Left ventricle myocardium superior (tissue), 1 donor: ENCODE results near the gene PMEL. TPM values are rescaled to one million over a fixed set of nuclear protein-coding genes. Genes with fewer than 3 reads are reported as not detected.

Source experiments
- ATAC-seq: fragments of 200-7000 bp; cut with Tn5 transposase; one replicate; pipeline ENCODE4 v1.9.1; 2020; ENCODE audit warnings: mild to moderate bottlenecking, moderate library complexity
- DNase-seq: peaks from one replicate; pipeline ENCODE4 v3.0.0-alpha.2; 2020
- intact Hi-C: fragments of 100-400 bp; cut with micrococcal nuclease; formaldehyde crosslinking; loops from one replicate; pipeline ENCODE4 v1.11.0; 2022
- total RNA-seq: library from RNA; stranded (reverse); fragmentation: NEBNext Ultra II Directional; extraction: Animal tissue kit (Norgen Biotek cat#: 25700); gene quantifications from one replicate; pipeline ENCODE4 v1.2.1, GENCODE V29; 2021
- donor health status: DM: no; HTN: yes; CAD: no; lungs with severe emphysema.

Gene PMEL
- total RNA-seq, 1 donor from 2014 or later, result 0.57 TPM

DNA sequence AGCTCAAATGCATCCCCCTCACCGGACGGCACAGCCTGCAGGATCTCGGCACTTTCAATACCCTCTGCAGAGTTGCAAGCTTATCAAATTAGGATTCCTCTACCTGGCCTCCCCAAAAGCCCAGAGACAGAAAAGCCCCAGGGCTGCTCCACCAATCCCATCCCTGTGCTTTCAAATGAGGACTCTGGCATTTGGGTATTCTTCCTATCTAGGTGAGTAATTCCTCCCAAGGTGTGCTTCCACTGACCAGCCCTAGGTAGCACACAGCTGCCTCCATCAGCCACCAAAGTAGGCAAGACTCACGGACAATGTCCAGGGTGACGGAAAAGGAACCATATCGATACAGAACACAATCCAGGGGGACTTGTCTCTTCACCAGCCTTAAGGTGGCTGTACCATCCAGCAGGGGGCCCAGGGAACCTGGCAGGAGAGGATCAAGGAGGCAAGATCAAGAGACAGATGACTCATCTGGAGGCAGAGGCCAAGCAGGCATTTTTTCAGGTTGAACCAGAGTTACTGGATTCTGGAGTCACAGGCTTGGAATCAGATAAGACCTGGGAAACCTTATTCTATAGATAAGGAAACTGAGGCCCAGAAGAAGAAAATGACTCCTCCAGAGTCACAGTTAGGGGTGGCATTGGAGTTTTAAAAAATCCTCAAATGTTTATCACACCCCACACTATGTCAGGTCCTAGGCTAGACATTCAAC, 9.9 kb downstream of the PMEL start:
- no peak for ATAC-seq

DNA sequence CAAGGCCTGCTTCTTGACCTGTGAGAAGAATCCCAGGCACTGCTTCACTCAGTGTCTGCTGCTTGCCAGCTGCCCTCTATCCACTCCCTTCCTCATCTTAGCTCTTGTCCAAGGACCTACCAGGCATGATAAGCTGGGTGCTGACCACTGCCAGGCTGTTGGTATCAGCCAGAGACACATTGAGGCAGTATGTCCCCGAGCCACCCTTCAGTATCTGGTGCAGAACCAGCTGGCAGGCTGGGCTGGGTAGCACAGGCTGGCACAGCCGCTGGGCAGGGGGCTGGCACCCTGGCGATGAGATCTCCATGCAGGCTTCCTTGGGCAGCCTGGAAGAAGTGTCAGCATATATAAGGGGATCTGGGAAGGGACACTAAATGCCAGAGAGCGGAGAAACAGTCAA, 10.5 kb downstream of the PMEL start:
- intact Hi-C loops, result no loop called here
- DNase-seq (no peak), ATAC-seq (peak; percentile 51)

More for the DNA sequence above, 9.9 kb downstream of the PMEL start:
- intact Hi-C loops, result no loop called here
- no peak for DNase-seq

DNA sequence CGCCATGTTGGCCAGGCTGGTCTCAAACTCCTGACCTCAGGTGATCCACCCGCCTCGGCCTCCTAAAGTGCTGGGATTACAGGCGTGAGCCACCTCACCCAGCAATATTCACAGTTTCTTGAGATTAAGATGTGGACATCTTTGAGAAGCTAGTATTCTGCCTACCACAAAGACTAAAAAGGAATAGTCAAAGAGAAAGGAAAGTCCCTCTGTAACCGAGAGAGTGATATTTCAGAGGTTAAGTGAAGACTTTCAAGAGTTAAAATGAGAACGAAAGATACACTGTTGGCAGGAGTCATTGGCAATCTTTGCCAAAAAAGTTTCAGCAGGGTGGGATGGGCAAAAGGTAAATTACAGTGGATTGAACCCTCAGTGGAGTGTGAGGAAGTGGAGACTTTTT, 19.3 kb downstream of the PMEL start:
- ATAC-seq, result no peak

DNA sequence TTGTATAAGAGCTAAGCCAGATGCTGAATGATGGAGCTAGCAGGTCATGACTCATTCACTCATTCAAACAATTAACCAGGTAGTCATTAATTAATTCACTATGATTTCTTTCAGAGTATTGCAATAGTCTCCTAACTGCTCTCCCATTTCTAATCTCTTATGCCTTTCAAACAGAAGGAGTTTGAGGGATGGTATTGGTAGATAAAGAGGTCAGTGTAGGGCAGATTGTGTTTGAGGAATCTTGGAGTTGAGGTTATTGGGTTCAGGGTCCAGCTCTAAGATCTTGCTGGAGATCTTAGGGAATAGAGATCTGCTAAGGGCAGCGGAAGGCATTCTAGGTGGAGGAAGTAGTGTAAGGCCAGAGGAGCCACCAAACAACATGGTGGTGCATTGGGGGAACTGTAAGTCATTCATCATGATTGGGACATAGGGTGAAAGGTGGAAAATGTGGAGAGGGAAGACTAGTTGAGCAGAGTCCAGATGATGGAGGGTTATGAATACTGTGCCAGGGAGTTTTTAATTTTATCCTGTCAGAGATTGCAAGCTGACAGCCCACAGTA, 23.2 kb downstream of the PMEL start:
- intact Hi-C loops, result no loop called here
- ATAC-seq (no peak), DNase-seq (no peak)

More for the DNA sequence above, 19.3 kb downstream of the PMEL start:
- intact Hi-C loops, result no loop called here
- DNase-seq, result no peak

DNA sequence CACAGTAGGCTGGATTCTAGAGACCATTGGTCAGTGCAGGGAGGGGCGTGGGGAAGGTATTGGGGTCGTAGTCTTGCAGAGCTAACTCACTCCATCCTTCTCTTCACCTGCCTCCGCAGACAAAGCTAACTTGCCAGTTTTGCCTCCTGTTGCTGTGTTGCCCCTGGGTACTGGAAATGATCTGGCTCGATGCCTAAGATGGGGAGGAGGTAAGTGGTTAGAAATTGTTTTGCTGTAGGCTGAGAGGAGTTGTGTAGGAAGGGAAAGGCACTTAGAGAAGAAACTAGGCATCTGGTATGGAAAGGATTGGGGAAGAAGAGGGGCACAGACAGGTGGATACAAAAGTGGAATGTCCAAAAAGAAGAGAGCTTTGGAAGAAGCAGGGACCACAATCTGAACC, 23.8 kb downstream of the PMEL start:
- ATAC-seq (no peak), DNase-seq (no peak)
- intact Hi-C loops, result no loop called here

DNA sequence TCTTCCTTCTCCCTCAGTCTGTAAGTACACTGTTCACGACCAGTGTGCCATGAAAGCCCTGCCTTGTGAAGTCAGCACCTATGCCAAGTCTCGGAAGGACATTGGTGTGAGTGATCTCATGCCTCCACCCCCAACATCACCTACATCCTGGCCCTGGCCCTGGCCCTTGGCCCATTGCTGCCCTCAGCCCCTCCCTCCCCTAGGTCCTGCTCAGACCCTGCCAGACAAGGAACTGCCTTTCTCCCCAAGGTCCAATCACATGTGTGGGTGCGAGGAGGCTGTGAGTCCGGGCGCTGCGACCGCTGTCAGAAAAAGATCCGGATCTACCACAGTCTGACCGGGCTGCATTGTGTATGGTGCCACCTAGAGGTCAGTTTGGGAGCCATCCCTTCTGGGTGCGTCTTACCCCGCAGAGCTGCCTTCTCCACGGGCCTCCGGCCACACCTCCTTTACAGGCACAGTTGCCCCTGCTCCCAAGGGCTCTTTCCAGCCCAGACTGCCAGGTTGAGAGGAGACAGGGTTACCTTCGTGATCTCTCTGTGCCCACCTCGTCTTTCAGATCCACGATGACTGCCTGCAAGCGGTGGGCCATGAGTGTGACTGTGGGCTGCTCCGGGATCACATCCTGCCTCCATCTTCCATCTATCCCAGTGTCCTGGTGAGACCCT, 25.6 kb downstream of the PMEL start:
- DNase-seq (peak; percentile 84), ATAC-seq (peak; percentile 96)
- intact Hi-C loops, result no loop called here

DNA sequence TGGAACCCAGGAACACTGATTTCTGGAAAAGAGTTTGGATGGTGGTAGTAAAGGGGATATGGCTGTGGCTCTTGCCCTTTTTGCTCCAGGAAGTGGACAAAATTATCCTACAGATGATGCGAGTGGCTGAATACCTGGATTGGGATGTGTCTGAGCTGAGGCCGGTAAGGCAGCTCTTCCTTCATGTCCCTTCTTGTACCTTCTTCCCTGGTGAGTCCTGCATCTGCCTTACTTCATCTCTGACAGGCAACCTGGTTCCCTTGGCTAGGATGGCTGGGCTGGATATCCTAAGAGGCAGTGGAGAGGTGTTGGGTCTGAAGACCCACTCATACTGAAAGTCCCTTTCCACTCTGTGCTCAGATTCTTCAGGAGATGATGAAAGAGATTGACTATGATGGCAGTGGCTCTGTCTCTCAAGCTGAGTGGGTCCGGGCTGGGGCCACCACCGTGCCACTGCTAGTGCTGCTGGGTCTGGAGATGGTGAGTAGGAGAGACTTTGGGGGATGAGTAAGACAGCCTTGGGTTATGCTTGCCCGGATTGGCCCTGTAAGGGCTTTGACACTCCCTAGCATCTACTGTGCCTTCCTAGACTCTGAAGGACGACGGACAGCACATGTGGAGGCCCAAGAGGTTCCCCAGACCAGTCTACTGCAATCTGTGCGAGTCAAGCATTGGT, 26.9 kb downstream of the PMEL start:
- intact Hi-C loops, result loop anchor here (5.0 kb wide), 1 partner anchor 197 kb away; the partner anchor contains the start of gene GDF11
- ATAC-seq (no peak), DNase-seq (no peak)

DNA sequence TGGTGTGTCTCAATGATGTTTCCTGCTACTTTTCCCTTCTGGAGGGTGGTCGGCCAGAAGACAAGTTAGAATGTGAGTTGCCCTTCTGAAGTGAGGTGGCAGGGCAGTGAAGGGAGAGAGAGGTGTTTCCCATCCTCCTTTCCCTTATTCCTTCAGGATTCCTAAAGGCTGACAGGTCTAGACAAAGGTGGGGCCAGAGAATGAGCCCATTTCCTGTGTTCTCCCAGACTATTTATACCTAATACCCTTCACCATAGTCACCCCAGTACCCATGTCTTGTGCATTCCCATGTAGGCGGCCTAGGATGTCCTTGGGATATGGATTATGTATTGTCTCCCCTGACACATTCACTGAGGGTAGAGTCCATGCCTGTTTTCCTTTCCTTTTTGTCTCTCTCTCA, 27.9 kb downstream of the PMEL start:
- intact Hi-C loops, result loop anchor here (5.0 kb wide), 1 partner anchor 196 kb away; the partner anchor contains the start of gene GDF11
- no peak for DNase-seq
- no peak for ATAC-seq

DNA sequence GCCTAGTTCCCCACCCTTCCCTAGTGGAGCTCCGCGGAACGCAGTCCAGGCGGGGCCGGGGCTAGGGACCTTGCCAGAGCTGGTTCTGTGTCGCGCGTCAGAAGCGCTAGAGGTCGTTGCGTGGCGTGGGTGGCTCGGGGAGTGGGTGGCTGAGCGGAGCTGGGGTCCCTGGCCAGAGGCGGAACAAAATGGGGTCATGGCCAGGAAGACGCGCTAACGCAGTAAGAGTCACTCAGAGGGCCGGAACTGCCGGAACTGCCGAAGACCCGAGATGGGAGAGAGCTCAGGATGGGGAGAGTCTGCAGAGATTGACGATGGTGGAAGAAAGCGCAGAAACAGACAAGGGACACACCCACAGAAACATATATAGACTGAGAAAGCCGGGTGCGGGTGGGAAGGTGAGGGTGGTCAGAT, 30.1 kb downstream of the PMEL start:
- peak; percentile 21 for ATAC-seq
- peak; percentile 62 for DNase-seq
- intact Hi-C loops, result loop anchor here (5.0 kb wide), 1 partner anchor 193 kb away; the partner anchor contains the start of gene GDF11

DNA sequence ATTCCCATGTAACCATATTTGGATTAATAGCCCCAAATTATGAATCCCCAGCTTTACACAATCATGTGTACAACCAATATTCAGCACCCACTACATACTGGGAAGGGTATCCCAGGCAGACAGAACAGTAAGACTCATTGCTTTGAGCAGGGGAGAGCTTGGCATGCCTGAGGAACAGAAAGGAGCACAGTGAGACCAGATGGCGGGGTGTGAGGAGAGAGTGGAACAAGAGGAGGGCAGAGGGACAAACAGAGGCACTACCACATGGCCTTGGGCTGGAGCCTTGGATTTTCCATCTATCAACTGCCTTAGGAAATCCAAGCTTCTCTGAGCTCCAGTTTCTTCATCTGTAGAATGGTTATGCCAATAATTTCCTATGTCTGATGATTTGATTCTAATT, 31.1 kb downstream of the PMEL start:
- intact Hi-C loops, result loop anchor here (5.0 kb wide), 1 partner anchor 192 kb away; the partner anchor contains the start of gene GDF11
- DNase-seq (no peak), ATAC-seq (no peak)

DNA sequence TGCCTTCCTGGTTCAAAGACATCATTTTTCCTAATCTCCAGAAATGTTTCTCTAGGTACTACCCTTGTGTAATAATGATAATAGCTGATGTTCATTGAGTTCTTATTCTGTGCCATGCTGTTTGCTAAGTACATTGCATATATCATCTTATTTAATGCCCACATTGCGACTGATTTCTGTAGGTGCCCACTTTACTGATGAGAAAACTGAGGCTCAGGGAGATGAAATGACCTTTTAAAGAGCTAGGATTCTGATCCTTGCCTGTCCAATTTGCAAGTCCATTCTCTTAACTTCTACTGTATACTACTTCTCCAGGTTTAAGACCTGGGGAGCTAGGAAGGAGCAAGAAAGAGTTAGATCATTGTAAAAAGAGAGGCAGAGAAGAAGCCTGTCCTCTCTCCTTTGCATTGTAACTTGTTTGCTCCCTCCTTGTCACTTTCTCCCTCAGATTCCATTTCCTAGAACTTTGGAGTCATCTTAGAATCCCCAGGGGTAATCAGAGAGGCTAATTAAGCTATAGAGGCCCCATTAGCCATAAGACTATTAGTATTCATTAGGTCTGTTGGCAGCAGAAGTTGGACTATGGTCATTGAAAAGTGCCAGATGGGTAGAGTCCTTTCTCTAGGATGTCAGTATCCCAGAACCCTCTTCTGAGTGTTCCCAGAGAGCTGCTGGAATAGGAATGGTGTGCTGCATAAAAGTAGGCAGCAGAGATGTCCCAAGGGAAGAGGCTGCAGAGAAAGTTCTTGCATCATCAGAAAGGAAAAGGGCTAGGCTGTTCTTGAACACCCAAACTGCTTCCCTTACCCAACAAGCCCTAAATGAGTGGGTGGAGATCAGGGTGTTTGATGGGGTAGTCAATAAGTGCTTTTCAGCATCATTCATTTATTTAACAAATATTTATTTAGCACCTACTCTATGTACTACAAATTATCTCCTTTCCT, 31.8 kb downstream of the PMEL start:
- no peak for DNase-seq
- no peak for ATAC-seq
- intact Hi-C loops, result no loop called here

DNA sequence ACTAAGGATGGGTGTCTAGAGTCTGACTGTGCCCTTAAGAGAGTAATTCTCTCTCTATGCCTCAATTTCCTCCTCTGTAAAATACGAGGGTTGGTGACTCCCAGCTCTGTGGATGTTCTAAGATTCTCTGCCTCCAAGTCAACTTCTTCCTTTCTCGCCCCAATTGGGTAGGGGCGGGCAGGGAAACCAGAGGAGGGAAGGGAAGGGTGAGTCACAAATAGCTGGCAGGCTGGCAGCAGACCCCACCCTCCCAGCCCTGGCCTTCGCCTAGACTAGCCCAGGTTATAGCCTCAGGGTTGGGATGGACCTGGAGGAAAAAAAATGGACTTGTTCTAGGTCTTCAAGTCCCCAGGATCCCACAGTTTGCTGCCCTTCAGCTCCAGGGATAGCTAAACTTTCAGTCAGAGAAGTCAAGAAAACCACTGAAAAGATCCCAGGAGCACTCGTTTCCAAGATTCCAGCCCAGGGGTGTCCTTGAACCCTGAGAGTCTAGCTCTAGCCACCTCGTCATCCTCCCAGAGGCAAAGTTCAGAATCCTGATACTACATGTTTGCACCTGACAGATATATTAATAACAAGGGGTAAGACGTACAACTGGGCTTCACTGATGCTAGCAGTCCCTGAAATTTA, 32.6 kb downstream of the PMEL start:
- ATAC-seq (no peak), DNase-seq (no peak)
- intact Hi-C loops, result no loop called here

DNA sequence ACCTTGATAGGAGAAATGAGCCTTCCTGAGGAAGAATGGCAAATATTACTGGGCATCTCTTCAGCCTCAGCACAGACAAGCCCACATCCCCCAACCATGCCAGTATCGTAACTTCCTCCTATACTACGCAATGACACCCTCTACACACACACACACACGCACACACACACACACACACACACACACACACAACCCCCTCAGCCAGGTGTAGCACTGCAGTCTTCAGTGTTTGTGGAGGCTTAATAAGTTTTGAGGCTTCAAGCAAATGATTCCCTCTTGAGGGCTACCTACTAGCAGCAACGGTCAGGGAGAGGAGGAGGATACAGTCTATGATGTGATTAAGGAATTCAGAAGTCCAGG, 33.3 kb downstream of the PMEL start:
- intact Hi-C loops, result no loop called here
- ATAC-seq (no peak), DNase-seq (no peak)

DNA sequence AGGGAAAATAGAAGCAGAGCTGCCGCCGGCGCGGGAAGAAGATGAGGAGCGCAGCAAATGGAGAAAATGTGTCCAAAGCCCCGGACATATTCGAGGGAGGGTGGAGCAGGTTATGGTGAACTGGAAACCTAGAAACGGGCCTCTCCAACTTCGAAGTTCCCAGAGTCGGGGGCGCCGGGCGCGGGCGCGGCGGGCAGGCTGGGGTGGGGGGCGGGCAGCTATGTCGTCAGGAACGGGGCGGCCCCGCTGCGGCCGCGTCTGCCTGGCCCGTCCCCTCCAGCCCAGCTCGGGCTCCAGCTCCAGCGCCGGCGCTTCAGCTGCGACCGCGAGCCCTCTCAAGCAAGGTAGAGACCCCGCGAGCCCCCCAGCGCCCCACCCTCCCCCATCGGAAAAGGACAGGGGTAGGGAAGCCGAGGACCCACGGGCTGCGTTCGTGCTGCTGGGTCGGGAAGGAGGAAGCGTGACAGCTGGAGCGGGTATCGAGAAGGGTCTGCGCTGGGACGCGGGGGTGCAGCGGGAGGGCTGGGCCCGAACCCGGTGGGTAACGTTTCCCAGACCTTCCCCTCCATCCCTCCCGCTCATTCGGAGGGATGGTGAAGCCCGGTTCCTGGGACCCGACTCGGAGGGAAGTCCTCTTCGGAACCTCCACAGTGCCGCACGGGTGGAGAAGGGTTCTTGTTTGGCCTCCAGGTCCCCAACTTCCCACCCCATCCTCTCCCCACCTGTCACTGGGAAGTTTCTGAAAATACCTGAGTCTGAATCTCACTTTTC, 33.9 kb downstream of the PMEL start:
- intact Hi-C loops, result no loop called here
- DNase-seq (peak; percentile 82), ATAC-seq (peak; percentile 57)

DNA sequence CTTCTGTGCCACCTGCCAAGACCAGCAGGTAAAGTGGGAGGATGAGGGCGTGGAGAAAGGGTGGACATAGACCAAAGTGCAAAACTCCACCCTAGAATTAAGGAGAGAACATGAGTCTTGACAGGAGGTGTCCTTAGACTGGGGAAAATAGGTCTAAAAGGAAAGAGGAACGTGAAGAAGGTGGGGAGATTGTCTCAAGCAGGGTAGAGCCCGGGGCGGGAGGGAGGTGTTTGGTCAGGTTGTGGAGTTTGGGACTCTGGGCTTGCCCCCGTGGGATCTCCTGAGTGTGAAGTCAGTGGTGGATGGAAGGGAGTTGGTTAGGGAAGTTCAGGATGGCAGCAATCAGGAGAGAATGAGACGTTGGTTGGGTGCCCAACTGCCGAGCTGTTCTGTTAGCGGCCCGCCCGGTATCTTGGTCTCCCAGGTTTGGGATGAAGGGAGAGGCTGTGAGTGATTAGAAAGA, 34.5 kb downstream of the PMEL start:
- ATAC-seq, result no peak
- peak; percentile 40 for DNase-seq
- intact Hi-C loops, result no loop called here

DNA sequence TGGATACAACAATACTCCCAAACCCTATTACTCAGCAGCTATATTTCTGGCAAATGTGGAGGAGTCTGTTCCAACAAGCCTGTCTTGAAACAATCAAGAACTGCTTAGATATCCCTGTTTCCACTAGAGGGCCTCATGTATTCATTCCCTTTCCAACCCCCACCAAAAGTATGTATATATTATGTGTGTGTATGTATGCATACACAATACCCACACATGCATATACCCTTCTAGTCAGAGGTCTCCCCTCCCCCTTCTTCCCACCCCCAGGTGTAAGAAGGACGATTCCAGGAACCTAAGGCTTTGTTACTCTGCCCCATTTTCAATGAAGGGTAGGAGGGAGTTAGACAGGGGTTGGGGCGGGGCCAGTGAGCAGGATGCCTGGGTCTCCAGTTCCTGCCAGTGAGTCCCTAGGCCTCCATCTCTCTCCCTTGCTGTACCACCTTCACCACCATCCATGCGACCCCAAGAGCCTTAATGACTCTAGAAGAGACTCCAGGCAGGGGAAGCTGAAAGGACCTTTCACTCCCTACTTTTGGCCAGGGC, 35.0 kb downstream of the PMEL start, which contains the start of gene DGKA:
DGKA (plus strand) TSS at position 392 of the 546 bp plus-strand sequence. CDS start 5,342 bp downstream, outside the sequence.
- peak; percentile 3 for ATAC-seq
- intact Hi-C loops, result no loop called here
- peak; percentile 44 for DNase-seq

DNA sequence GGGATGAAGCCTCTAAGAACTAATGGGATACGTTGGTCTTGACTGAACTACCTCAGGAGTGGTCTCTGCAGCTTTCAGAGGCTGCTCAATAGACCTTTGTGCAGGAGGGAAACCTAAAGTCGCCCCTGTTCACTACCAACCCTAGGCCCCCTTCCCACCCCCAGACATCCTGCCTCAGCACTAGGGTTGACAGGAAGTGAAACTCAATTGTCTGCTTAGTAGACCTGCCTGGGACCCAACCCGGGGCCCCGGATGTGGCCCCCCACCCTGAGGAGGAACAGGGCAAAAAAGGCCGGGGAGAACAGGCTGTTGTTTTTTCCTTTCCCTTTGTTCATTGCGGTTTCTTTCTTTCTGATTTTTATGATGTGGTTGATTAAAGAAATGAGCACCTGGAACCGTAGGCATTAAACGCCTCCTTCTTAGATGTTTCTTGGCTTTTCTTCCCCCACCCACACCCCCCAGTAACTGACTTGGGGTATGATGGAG, 36.5 kb downstream of the PMEL start:
- DNase-seq, result peak; percentile 49
- intact Hi-C loops, result loop anchor here (10.0 kb wide), 1 partner anchor 105 kb away; the partner anchor contains the start of gene DNAJC14

More for the DNA sequence above, 36.5 kb downstream of the PMEL start:
- no peak for ATAC-seq
